OCI-M2 (cell line): ENCODE results near the gene DAZAP1.

Experiments
- DNase-seq: peaks from one replicate; lab custom pipeline; 2025; ENCODE audit not compliant: unreplicated experiment; lab: John Stamatoyannopoulos, UW

DAZAP1 gene

GRCh38 chr19:1393841-1394240 is 13.5 kb upstream of the DAZAP1 start:
- no peak for DNase-seq

DNA sequence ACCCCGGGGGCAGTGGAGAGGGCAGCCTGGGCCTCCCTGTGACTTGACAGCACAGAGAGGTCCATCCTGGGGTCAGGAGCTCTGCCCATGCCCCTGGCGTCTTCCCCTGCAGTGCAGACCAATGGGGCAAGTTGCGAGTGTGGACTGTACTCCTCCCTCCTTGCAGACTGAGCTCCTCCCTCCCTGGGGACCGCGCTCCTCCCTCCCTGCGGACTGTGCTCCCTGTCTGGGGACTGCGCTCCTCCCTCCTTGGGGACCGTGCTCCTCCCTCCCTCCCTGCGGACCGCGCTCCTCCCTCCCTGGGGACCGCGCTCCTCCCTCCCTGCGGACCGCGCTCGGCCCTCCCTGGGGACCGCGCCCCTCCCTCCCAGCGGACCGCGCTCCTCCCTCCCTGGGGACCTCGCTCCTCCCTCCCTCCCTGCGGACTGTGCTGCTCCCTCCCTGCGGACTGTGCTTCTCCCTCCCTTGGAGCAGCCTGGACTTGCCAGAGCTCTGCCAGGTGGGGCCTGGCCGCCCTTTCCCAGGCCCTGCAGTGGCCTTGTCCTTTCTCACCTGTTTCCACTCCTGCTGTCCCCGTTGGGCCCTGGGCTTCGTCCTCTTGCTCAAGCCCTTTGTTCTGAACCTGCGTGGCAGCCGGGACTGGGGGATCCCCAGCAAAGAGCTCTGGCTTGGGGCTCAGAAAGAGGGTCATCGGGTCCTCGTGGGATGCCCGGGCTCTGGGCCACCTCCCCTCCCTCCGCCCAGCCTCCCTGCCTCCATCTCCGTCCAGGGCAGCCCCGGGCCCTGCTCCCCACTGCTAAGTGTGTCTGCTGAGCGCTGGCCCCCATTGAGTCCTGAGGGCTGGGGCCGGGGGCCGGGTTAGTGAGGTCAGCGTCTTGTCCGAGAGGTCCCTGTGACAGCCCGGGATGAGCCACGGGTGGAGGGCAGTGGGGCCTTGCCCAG is 12.9 kb upstream of the DAZAP1 start:
- no peak for DNase-seq

DNA sequence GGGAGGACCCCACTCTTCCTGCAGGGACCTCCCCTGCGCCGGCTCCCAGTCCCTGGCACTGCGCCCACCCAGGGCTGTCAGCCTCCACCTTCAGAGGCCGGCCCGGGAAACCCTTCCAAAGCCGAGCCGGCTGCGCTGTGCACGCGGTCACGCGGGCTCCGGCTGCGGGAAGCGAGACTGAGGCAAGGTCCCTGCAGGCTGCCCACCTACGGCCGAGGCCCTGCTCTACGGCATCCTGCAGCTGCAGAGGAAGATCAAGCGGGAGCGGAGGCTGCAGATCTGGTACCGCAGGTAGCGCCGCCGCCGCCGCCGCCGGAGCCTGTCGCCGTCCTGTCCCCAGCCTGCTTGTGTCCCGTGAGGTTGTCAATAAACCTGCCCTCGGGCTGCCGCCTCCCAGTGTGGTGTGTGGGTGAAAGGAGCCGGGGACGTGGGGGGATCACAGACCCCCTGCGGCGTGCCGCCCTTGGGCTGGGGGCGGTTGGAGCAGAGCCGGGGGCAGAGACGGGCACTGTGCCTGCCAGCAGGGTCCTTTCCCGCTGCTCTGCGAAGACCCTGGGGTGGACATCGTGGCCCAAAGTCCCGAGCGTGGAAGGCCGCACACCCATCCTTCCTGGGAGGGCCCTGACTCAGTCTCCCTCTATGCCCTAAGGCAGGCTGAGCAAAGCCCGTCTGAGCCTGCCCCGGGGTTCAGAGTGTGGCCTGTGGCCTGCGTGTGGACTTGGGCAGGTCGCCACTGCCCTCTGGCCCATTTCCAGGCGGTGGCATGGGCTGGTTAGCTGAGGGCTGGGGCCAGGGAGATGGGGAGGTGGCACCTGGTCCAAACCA is 12.0 kb upstream of the DAZAP1 start:
- no peak for DNase-seq

DNA sequence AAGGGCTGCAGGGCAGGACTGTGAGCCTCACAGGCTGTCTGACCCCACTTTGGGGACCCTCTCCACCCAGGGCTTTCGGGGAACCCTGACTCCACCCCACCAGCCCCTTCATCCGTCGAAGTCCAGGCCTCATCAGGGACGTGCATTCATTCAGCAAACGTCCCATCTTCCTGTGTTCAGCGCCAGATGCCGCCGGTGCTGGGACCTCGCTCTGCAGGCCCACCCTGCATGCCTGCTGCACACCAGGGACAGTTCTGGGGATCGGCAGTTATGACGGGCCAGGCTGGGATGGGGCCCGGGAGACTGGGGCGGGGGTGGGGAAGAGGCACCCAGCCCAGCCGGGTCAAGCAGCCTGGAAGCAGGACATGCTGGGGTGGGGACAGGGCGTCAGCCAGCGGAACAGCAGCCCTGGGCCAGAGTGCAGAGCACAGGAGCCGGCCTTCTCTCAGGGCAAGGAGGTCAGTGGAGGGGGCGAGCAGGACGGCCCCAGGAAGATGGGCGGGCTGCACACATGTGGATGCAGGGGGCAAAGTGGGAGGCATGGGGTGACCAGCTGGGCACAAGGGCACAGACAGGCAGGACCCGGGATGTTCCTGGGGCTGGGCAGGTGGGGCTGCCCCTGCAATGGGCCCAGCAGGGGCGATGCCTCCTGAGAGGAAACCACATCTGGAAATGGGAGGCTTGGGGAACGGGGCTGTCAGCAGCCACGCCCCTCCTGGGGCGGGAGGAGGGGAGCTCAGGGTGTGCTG is 11.2 kb upstream of the DAZAP1 start:
- no peak for DNase-seq

DNA sequence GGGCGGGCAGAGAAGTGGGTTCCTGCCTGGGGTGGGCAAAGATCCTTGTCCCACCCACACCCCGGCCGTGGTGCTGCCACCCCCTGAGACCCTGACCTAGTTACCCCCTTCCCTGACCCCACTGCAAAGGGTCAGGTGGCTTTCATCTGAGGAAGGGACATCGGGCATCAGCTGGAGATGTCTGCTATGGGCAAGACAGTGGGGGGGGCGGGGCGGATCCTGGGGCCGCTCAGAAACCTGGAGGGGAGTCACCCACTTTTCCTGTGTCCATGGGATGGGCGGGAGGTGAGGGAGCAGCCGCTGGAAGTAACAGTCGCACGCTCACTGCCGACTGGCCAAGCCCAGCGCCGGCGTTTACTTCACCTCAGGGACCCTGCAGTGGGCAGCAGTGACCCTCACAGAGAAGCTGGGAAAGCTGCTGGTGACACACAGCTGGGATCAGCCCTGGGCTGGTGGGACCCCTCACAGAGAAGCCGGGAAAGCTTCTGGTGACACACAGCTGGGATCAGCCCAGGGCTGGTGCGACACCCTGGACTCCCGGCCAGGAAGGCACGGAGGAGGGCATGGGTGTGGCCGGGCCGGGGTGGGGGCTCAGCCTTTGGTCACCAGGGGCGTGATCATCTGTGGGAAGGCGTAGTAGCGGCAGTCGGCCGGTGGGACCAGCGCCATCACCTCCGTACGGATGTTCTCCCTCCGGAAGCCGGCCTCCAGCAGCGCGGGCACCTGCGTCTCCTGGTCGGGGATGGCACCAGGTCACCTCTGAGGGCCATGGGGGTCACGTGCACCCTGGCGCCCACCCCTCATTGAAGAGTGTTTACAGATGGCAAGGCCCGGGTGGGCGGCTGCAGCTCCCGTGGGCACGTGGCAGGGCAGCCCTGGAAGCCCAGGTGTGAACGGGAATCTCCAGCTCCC is 10.4 kb upstream of the DAZAP1 start:
- DNase-seq = no peak

DNA sequence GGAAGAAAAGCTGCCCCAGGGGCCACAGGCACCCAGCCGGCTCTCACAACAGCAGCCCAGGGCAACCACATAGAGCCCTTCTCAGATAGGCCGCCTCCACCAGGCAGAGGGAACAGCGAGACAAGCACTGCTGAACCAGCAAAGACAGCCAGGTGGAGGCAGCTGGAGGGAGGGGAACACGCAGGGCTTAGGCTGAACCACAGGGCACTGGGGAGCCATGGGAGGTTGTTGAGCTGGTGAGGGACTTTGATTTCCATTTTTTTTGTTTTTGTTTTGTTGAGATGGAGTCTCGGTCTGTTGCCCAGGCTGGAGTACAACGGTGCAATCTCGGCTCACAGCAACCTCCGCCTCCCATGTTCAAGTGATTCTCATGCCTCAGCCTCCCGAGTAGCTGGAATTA is 9.5 kb upstream of the DAZAP1 start:
- no peak for DNase-seq

DNA sequence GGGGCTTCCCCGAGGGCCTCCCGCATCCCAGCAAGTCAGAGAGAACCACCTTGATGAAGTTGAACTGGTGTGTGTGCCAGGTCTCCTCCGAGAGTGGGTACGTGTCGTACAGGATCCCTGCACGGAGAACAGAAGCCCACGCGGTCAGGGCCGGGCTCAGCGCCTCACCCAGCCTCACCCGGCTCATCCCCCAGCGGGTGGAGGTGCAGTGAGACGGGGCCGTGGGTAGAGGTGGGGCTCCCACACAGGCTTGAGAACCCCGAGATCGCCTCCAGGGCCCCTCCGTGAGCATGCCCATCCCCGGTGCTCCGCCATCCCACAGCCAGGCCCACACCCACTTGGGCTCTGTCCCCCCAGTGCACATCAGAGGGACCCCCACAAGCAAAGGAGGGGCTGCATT is 8.3 kb upstream of the DAZAP1 start:
- DNase-seq = no peak

- DNase-seq = no peak
These were observed 7.6 kb upstream of the DAZAP1 start for GRCh38 chr19:1399745-1400144.

DNA sequence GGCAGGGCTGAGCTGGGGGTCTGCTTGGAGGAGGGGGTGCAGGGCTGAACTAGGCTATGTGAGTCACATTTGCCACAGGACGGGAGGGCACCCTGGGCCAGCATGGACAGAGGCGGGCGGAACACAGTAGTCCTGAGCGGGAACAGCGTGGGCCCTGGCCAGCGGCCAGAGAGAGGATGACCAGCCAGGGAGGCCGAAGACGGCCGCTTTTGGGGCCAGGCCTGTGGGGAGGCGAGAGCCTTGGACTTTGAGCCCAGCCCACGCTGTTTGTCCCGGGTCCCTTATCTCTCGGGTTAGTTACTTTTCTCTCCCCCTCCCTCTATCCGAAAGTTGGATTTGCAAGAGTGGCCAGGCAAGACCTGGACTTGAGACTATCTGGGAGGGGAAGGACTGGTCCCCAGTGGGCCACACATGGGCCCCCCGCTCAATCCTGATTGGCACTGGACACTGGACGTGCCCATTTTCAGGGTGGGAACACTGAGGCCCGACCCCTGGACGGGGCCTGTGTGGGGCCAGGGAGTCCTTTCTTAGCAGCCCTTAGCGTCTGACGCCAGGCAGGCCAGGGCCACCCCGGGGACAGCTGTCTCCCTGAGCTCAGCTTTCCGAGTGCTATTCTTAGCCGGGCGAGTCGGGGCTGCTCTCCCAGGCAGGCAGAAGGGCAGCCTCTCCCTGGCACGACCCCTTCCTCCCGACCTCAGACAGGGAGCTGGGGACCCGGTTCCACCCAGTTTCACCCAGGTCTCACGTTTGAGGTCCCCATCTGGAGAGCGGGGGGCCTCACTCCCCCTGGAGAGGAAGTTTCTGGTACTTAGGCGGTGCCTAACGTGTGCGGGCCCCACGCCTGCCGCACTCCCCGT is 6.9 kb upstream of the DAZAP1 start:
- DNase-seq = no peak

- no peak for DNase-seq
These were observed 6.1 kb upstream of the DAZAP1 start, which contains the start of gene GAMT for GRCh38 chr19:1401138-1401888. Gene GAMT (minus strand): TSS chr19:1401542. CDS start chr19:1401476, 66 bp downstream.

DNA sequence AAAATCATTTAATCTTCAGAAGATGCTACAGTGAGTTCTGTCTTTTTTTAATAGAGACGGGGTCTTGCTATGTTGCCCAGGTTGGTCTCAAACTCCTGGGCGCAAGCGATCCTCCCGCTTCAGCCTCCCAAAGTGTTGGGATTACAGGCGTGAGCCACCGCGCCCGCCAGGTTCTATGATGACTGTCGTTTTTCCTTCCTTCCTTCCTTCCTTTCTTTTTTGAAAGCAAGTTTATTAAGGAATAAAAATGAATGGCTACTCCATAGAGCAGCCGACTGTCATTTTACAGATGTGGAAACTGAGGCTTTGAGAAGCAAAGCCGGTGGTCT is 5.5 kb upstream of the DAZAP1 start:
- DNase-seq = no peak

DNA sequence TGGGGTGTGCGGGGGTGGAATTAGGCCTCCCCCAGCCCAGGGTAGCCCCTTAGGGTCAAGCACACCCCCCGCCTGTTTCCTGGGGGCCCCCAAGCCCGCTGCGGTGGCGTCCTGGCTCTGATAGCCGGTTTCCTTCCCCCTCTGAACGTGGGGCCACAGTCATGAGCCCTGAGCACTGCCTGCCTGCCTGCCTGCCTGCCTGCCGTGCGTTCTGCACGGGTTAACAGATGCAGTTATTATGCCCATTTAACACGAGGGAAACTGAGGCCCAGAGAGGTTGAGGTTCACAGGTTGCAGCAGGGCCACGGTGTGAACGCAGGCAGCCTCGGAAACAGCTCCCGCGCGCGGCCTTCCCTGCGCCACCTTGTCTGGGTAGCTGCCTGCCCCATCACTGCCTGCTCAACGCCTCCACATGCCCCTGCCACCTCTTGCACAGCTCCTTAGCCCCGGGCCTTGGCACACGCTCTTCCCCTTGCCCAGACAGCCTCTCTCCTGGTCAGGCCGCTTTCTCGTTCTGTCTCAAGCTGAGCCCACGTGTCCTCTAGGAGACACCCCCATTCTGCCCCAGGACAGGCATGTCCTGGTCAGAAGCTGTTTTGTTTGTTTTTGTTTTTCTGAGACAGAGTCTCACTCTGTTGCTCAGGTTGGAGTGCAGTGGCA is 4.8 kb upstream of the DAZAP1 start:
- no peak for DNase-seq

DNA sequence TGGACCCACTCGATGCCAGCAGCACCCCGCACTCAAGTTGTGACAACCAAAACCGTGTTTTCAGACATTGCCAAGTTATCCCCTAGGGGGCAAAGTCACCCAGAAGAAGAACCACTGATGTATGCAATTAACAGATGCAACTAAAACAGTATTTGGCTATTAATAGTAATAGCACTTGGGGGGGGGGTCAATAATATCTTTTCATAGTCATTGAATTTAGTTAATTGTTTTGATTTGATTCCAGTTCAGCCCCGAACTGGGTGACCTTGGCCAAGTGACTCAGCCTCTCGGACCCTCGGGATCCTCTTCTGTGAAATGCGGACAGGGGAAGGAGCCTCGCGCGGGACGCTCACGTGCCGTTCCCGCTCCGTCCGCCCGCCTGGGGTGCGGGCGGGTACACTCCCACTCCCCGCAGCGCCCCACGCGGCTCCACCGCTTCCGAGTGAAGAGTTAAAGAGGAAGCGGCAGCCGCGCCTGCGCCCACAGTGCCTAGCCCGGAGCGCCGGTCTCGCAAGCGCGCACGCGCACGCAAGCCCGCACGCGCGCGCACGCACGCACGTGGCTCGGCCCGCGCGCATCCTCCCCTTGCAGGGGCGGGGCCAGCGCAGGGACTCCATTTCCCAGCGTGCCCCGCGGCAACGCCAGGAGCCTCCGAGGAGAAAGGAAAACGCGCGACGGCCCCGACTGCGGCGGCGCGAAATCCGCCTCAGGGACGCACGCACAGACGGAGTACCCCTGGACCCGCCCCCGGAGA is 435 bp upstream of the DAZAP1 start:
- DNase-seq = peak; percentile 66

GRCh38 chr19:1408300-1409203 is 1.2 kb downstream of the DAZAP1 start:
- DNase-seq = no peak

DNA sequence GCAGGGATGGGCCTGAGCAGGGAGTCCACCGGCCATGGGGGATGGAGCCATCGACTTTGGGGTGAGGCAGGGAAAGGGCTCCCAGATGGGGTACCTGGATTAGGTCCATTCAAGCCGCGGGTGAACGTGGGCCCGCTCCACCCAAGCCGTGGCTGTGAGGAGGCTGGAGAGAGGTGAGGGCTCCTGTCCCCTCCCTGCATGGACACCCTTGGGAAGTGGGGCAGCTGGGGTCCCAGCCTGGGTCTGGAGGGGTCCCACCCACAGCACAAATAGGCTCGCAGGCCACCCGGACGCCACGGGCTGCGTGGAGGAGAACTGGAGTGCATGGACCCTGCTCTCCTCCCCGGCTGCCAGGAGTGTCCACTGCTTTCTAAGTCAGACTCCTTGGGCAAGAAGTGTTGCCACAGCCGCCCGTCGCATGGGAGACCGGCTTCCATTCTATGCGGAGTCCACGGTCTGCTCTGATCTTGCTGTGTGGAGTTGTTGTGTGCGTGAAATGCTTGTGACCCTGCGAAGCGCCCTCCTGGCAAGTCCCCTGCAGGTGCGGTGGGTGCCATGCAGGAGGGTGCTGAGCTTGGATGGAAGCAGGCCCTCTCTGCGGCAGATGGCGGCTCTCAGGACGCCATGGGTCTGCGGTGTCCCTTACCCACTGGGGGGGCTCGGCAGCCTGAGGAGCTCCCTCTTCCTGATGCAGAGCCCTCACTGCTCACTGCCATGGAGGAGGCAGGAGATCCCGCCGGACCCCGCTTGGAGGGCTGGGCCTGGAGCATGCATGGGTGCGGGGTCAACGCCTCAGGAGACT is 2.0 kb downstream of the DAZAP1 start:
- no peak for DNase-seq
